ENCODE results near the gene DFFA.
"Not testable (repeated sequence)": the region's sequence is repeated elsewhere in the genome, so short reads cannot be mapped to it uniquely, and the experiment has no call there.

Gene DFFA

GRCh38 chr1:10459184-10459583 is 13.1 kb downstream of the DFFA start:
- peak; percentile 58 for DNase-seq

- no peak for DNase-seq
Measured at GRCh38 chr1:10457875-10458274, 14.5 kb downstream of the DFFA start.

- not testable (repeated sequence) for DNase-seq
Measured at GRCh38 chr1:10457462-10457861, 14.9 kb downstream of the DFFA start.

- DNase-seq: no peak
Measured at GRCh38 chr1:10456661-10457060, 15.7 kb downstream of the DFFA start.

- no peak for DNase-seq
Measured at GRCh38 chr1:10456048-10456447, 16.3 kb downstream of the DFFA start.

- DNase-seq: peak; percentile 62
Measured at GRCh38 chr1:10451287-10451686, 21.0 kb downstream of the DFFA start.

GRCh38 chr1:10450836-10451235 is 21.5 kb downstream of the DFFA start:
- no peak for DNase-seq

- no peak for DNase-seq
Measured at GRCh38 chr1:10450156-10450814, 22.0 kb downstream of the DFFA start.

- DNase-seq: no peak
Measured at GRCh38 chr1:10449751-10450150, 22.6 kb downstream of the DFFA start, which contains the start of gene CORT. Gene CORT, plus strand, starts transcription at chr1:10450031. Its CDS starts 193 bp downstream, at chr1:10450224.

- no peak for DNase-seq
Measured at GRCh38 chr1:10446790-10447422, 25.4 kb downstream of the DFFA start.

GRCh38 chr1:10444795-10445397 is 27.4 kb downstream of the DFFA start:
- DNase-seq: no peak

GRCh38 chr1:10444248-10444647 is 28.1 kb downstream of the DFFA start:
- DNase-seq: no peak

GRCh38 chr1:10440794-10441193 is 31.5 kb downstream of the DFFA start:
- DNase-seq: no peak

GRCh38 chr1:10440305-10440704 is 32.0 kb downstream of the DFFA start:
- DNase-seq: no peak

GRCh38 chr1:10438677-10439163 is 33.6 kb downstream of the DFFA start:
- no peak for DNase-seq

- DNase-seq: no peak
Measured at GRCh38 chr1:10437052-10437451, 35.3 kb downstream of the DFFA start.

- DNase-seq: no peak
Measured at GRCh38 chr1:10434590-10434989, 37.7 kb downstream of the DFFA start.

- no peak for DNase-seq
Measured at GRCh38 chr1:10433790-10434189, 38.5 kb downstream of the DFFA start.

GRCh38 chr1:10432910-10433700 is 39.2 kb downstream of the DFFA start:
- DNase-seq: no peak

GRCh38 chr1:10431070-10431730 is 41.1 kb downstream of the DFFA start:
- DNase-seq: no peak

GRCh38 chr1:10430216-10431069 is 41.9 kb downstream of the DFFA start, which contains the start of gene CENPS:
Gene CENPS, plus strand, starts transcription at chr1:10430433. Its CDS starts 85 bp downstream, at chr1:10430518.
- peak; percentile 88 for DNase-seq
